SU-DHL-6 (cell line): ENCODE results near the gene TGFB1.

ENCODE experiments used
- EZH2phosphoT487 ChIP-seq: fragments of 200-600 bp; sonication (generic), shearing (Covaris generic); conservative IDR thresholded peaks from 2 replicates; pipeline ENCODE4 v1.6.1; 2018; ENCODE audit warnings: mild to moderate bottlenecking, antibody characterized with exemption, low read length, moderate library complexity, mixed read lengths
- TF ChIP-seq, protein P1 (sequence below): fragments of 200-600 bp; sonication (generic); IDR thresholded peaks from one replicate; pipeline ENCODE4 v1.5.1; 2017; ENCODE audit warnings: antibody characterized with exemption, mild to moderate bottlenecking, low read length, moderate library complexity; ENCODE audit not compliant: insufficient read depth, poor library complexity, severe bottlenecking

DNA sequence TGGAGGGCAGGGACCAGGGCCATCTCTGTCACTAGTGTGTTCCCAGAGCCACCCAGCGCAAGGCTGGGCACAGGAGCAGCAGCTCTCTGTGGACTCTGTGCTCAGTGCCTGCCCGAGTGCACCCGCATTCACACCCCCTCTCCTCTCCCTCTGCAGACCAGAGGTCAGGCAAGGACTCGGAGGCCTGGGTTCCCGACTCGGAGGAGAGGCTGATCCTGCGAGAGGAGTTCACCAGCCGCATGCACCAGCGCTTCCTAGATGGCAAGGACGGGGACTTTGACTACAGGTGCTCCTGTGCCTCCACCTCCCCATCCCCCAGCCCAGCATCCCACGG is 33.6 kb downstream of the TGFB1 start:
- TF ChIP-seq, protein P1, sequence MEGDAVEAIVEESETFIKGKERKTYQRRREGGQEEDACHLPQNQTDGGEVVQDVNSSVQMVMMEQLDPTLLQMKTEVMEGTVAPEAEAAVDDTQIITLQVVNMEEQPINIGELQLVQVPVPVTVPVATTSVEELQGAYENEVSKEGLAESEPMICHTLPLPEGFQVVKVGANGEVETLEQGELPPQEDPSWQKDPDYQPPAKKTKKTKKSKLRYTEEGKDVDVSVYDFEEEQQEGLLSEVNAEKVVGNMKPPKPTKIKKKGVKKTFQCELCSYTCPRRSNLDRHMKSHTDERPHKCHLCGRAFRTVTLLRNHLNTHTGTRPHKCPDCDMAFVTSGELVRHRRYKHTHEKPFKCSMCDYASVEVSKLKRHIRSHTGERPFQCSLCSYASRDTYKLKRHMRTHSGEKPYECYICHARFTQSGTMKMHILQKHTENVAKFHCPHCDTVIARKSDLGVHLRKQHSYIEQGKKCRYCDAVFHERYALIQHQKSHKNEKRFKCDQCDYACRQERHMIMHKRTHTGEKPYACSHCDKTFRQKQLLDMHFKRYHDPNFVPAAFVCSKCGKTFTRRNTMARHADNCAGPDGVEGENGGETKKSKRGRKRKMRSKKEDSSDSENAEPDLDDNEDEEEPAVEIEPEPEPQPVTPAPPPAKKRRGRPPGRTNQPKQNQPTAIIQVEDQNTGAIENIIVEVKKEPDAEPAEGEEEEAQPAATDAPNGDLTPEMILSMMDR, result no peak
- TF ChIP-seq EZH2phosphoT487, result no peak
